Epithelial cell of proximal tubule (primary cell): Measurements from ENCODE around the gene SMIM33. TPM values are rescaled to one million over a fixed set of nuclear protein-coding genes. Genes with fewer than 3 reads are reported as not detected.
"Not testable (repeated sequence)": the region's sequence is repeated elsewhere in the genome, so short reads cannot be mapped to it uniquely, and the experiment has no call there.

ENCODE experiments used
- DNase-seq: peaks from one replicate; pipeline ENCODE4 v3.0.0-alpha.2; 2011; ENCODE audit warnings: low read depth
- H3K4me3 ChIP-seq: 2 replicates; pipeline ENCODE4 v1.5.1; 2011; ENCODE audit warnings: low read depth, mild to moderate bottlenecking, low read length
- CTCF ChIP-seq: conservative IDR thresholded peaks from 2 replicates; pipeline ENCODE4 v1.5.1; 2012; ENCODE audit warnings: low read depth, mild to moderate bottlenecking, low read length
- total RNA-seq: library from RNA; depleted of rRNA; stranded (reverse); fragments of >200 nt; gene quantifications from 2 replicates; pipeline ENCODE4 v1.2.3, GENCODE V29; 2015

Gene SMIM33
- total RNA-seq, 1 donor from 2014 or later: not detected

DNA sequence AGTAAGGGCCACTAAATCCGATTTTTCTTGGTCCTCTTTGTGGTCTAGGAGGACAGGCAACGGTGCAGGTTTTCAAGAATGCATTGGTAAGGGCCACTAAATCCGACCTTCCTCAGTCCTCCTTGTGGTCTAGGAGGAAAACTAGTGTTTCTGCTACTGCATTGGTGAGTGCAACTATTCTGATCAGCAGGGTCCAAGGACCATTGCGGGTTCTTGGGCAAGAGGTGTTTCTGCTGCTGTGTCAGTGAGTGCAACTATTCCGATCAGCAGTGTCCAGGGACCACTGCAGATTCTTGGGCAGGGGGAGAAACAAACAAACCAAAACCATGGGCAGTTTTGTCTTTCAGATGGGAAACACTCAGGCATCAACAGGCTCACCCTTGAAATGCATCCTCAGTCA, 33.9 kb downstream of the SMIM33 start:
- H3K4me3 ChIP-seq, DNase-seq: not testable (repeated sequence)

DNA sequence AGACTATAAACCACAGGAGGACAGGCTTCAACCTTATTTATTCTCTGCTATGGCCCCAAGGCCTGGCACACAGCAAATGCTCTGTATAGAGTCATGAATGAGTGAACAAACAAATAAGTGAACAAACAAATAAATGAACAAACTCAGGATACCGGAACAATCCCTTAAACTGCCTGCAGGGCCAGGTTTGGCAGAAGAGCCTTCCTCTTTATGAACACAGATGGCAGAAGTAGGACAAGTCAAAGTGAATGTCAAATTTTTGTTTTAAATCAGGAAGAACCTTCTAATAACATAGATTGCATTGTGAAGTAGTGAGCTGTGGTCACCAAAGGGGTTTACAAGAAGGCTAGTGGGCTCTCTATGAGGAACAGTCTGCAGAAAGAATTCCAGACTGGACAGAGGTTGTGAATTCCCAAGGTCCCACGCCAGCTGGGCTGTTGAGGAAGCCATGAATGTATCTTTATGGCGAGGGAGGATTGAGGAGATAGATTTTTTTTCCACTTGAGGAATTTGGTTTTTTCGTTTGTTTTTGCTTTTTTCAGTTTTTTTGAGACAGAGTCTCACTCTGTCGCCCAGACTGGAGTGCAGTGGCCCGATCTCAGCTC, 42.1 kb downstream of the SMIM33 start:
- TF ChIP-seq CTCF: no peak
- no peak for DNase-seq
- H3K4me3 ChIP-seq: no peak overlapping the region

- peak; percentile 80 for TF ChIP-seq CTCF
- DNase-seq, H3K4me3 ChIP-seq: not testable (repeated sequence)
These were observed 42.6 kb downstream of the SMIM33 start for GRCh38 chr5:139513434-139513833.

GRCh38 chr5:139513852-139514485, 43.2 kb downstream of the SMIM33 start:
- DNase-seq: no peak
- no peak overlapping the region for H3K4me3 ChIP-seq
- no peak for TF ChIP-seq CTCF

DNA sequence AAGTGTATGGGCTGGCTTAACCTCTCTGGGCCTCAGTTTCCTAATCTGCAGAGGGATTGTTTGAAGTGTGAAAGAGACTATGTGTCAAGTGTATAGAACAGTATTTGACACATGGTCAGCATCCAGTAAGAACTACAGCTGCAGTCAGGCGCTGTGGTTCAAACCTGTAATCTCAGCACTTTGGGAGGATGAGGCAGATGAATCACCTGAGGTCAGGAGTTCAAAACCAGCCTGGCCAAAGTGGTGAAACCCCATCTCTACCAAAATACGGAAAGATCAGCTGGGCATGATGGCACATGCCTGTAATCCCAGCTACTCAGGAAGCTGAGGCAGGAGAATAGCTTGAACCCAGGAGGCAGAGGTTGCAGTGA, 43.7 kb downstream of the SMIM33 start:
- DNase-seq: no peak
- no peak for TF ChIP-seq CTCF
- no peak overlapping the region for H3K4me3 ChIP-seq

DNA sequence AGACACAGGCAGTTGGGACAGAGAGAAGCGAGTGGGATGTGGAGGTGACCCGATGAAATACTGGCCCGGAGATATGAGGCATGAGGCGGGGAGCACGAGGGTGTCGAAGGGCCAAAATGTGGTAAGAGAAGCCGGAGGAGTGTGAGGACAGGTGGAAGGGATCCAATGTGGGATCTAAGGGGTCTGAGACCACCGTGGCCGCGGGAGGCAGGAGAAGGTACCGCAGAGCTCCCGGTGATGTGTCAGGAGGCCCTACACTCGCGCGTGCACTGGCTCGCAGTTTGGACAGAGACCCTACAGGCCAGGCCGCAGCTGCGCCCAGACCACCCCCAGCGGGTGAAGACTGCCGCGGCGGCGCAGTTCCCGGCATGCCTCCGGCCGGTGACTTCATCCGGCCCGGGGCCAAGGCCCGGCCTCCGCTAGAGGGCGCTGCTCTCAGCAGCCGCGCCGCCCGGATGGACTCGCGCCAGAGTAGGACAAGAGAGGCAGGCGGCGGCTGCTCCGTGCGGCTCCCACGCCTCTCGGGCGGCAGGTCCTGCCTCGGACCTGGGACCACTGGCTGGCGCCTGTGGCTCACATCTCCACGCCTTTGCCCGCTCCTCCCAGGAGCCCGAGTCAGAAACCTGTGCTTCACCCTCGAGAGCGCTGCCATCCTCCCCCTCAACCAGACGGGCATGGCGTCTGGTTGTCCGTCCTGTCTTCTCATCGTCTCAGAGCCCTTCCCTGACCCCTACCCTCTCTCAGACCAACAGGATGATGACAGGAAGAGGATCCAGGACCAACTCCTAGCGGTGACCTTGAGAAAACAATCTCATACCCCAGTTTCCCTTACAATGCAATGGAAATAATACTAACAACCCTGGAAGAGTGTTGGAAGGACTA, 47.1 kb downstream of the SMIM33 start:
- TF ChIP-seq CTCF: peak; percentile 86
- H3K4me3 ChIP-seq: peak overlapping the region; percentile 59
- no peak for DNase-seq

Other genes starting within 250 kb of the SMIM33 start
- 175 and 183 TPM in 2 replicates for gene MATR3, start 177.3 kb upstream of the SMIM33 start, total RNA-seq
- 54.0 and 77.6 TPM in 2 replicates for gene PAIP2, start 129.2 kb upstream of the SMIM33 start, total RNA-seq
- gene SLC23A1, start 87.7 kb upstream of the SMIM33 start, total RNA-seq: 0.07 TPM in 1 of 2 replicates, not detected in the other
- not detected in 2 replicates for gene MZB1, start 81.1 kb upstream of the SMIM33 start, total RNA-seq
- gene PROB1, start 75.9 kb upstream of the SMIM33 start, total RNA-seq: 2.7 and 3.1 TPM in 2 replicates
- 2.2 and 5.3 TPM in 2 replicates for gene SPATA24, start 66.9 kb upstream of the SMIM33 start, total RNA-seq
- gene DNAJC18, start 31.5 kb upstream of the SMIM33 start, total RNA-seq: 4.5 and 5.9 TPM in 2 replicates
- 0.12 and 0.65 TPM in 2 replicates for gene ECSCR, start 8.3 kb upstream of the SMIM33 start, total RNA-seq
- 17.0 and 18.9 TPM in 2 replicates for gene STING1, start 11.8 kb downstream of the SMIM33 start, total RNA-seq
- gene UBE2D2, start 90.3 kb downstream of the SMIM33 start, total RNA-seq: 159 and 205 TPM in 2 replicates
- 45.0 and 56.4 TPM in 2 replicates for gene CXXC5, start 177.3 kb downstream of the SMIM33 start, total RNA-seq